Ishikawa (cell line): Measurements from ENCODE around the gene C3orf62.

Source experiments
- CEBPB ChIP-seq: IDR thresholded peaks from 2 replicates; pipeline ENCODE4 v1.6.1; 2012
- EP300 ChIP-seq: IDR thresholded peaks from 2 replicates; pipeline ENCODE4 v1.6.1; 2012; ENCODE audit warnings: borderline replicate concordance
- FOXM1 ChIP-seq: IDR thresholded peaks from 2 replicates; pipeline ENCODE4 v1.6.1; 2012; ENCODE audit warnings: low read depth, borderline replicate concordance
- NFIC ChIP-seq: IDR thresholded peaks from 2 replicates; pipeline ENCODE4 v1.6.1; 2012
- TAF1 ChIP-seq: IDR thresholded peaks from 2 replicates; pipeline ENCODE4 v1.6.1; 2012; ENCODE audit warnings: low read depth, mild to moderate bottlenecking
- TCF12 ChIP-seq: IDR thresholded peaks from 2 replicates; pipeline ENCODE4 v1.6.1; 2012; ENCODE audit warnings: low read depth
- TF ChIP-seq, protein P1 (sequence below): IDR thresholded peaks from 2 replicates; pipeline ENCODE4 v1.6.1; 2012
- TF ChIP-seq, protein P2 (sequence below): IDR thresholded peaks from 2 replicates; pipeline ENCODE4 v1.6.1; 2012; ENCODE audit warnings: low read depth, mild to moderate bottlenecking

- TF ChIP-seq CEBPB (no peak), NFIC (no peak), TAF1 (no peak), TCF12 (no peak), EP300 (no peak), FOXM1 (no peak)
- TF ChIP-seq, protein P1, sequence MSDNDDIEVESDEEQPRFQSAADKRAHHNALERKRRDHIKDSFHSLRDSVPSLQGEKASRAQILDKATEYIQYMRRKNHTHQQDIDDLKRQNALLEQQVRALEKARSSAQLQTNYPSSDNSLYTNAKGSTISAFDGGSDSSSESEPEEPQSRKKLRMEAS: no peak
- TF ChIP-seq, protein P2, sequence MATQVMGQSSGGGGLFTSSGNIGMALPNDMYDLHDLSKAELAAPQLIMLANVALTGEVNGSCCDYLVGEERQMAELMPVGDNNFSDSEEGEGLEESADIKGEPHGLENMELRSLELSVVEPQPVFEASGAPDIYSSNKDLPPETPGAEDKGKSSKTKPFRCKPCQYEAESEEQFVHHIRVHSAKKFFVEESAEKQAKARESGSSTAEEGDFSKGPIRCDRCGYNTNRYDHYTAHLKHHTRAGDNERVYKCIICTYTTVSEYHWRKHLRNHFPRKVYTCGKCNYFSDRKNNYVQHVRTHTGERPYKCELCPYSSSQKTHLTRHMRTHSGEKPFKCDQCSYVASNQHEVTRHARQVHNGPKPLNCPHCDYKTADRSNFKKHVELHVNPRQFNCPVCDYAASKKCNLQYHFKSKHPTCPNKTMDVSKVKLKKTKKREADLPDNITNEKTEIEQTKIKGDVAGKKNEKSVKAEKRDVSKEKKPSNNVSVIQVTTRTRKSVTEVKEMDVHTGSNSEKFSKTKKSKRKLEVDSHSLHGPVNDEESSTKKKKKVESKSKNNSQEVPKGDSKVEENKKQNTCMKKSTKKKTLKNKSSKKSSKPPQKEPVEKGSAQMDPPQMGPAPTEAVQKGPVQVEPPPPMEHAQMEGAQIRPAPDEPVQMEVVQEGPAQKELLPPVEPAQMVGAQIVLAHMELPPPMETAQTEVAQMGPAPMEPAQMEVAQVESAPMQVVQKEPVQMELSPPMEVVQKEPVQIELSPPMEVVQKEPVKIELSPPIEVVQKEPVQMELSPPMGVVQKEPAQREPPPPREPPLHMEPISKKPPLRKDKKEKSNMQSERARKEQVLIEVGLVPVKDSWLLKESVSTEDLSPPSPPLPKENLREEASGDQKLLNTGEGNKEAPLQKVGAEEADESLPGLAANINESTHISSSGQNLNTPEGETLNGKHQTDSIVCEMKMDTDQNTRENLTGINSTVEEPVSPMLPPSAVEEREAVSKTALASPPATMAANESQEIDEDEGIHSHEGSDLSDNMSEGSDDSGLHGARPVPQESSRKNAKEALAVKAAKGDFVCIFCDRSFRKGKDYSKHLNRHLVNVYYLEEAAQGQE: no peak
Observed at GRCh38 chr3:49255112-49255511, 21.9 kb downstream of the C3orf62 start.
